ENCODE results near the gene EHMT1. TPM values are rescaled to one million over a fixed set of nuclear protein-coding genes. Genes with fewer than 3 reads are reported as not detected.

The EHMT1 gene
- total and polyA plus RNA-seq, 10 of the 15 experiments (the other 5 are each of a cell fraction or from before 2014, with no cell fraction given) = 2.9 to 100 (median 48.1) TPM

GRCh38 chr9:137570566-137570965, 48.2 kb upstream of the EHMT1 start:
- no peak overlapping the region for H3K4me2 ChIP-seq (ENCODE audit: control insufficient read depth, insufficient read depth)
- peak; percentile 53 for TF ChIP-seq POLR2A (IDR thresholded peaks at IDR 0.05; ENCODE audit: low read depth, low read length)
- TF ChIP-seq E2F8 (IDR thresholded peaks at IDR 0.05; ENCODE audit: low read depth, partially characterized antibody) = no peak
- ChIA-PET CTCF (no interaction called here), SMC1A (ENCODE audit: uncharacterized antibody, unreplicated experiment) (no interaction called here), RAD21 (ENCODE audit: unreplicated experiment) (no interaction called here), POLR2A (no interaction called here)
- no peak overlapping the region for H3K9ac ChIP-seq (ENCODE audit: control insufficient read depth, insufficient read depth, low read length)
- FAIRE-seq (no peak), DNase-seq (ENCODE audit: low read depth, low spot score) (no peak), ATAC-seq (no peak)
- peaks cover 2% of the 10 kb centered on the region for H3K79me2 ChIP-seq (ENCODE audit: control insufficient read depth, insufficient read depth, low read length)
- no peaks in the 10 kb centered on the region for H3K27me3 ChIP-seq (replicated peaks in 1 of 2; ENCODE audit: control insufficient read depth in 2 of 2, insufficient read depth in 2 of 2, low read length in 1 of 2)
- intact Hi-C loops (cut with micrococcal nuclease; ENCODE audit: unreplicated experiment) = no loop called here
- H2AFZ ChIP-seq (ENCODE audit: control insufficient read depth, low read depth, low read length) = no peak overlapping the region
- H3K4me3 ChIP-seq = no peak overlapping the region
- H3K36me3 ChIP-seq (ENCODE audit: control insufficient read depth in 2 of 2, insufficient read depth in 2 of 2, low read length in 1 of 2) = peaks cover 8 to 15% of the 10 kb centered on the region in 2 experiments
- no peaks in the 10 kb centered on the region for H3K4me1 ChIP-seq (ENCODE audit: control insufficient read depth, insufficient read depth, low read length)
- in situ Hi-C loops (cut with MboI) = no loop called here
- no peak overlapping the region for H3K27ac ChIP-seq (ENCODE audit: control insufficient read depth, insufficient read depth)
- WGBS (ENCODE audit: insufficient coverage, insufficient replicate concordance, low lambda C conversion rate, missing lambda C conversion rate) = 96% methylated on average over 3 of the region's 3 CpGs
- no TSS peak for BruUV-seq (replicated peaks)
- no peaks in the 10 kb centered on the region for H4K20me1 ChIP-seq (ENCODE audit: control insufficient read depth, insufficient read depth)
- no peaks in the 10 kb centered on the region for H3K9me3 ChIP-seq (replicated peaks; ENCODE audit: control insufficient read depth, insufficient read depth, low read length)

- POLR2A ChIA-PET = no interaction called here
- in situ Hi-C loops (cut with MboI) = no loop called here
- peaks cover 16% of the 10 kb centered on the region for H3K4me1 ChIP-seq (ENCODE audit: control insufficient read depth, insufficient read depth, low read length)
- H3K27ac ChIP-seq (ENCODE audit: control insufficient read depth, insufficient read depth) = no peak overlapping the region
- FAIRE-seq (no peak), DNase-seq (ENCODE audit: low read depth, low spot score) (no peak), ATAC-seq (no peak)
- no peaks in the 10 kb centered on the region for H4K20me1 ChIP-seq (ENCODE audit: control insufficient read depth, insufficient read depth)
- WGBS (ENCODE audit: insufficient coverage, insufficient replicate concordance, low lambda C conversion rate, missing lambda C conversion rate) = 81% methylated on average over 10 of the region's 10 CpGs
- RAD21 ChIA-PET (ENCODE audit: unreplicated experiment) = no interaction called here
- peaks cover 26% of the 10 kb centered on the region for H3K79me2 ChIP-seq (ENCODE audit: control insufficient read depth, insufficient read depth, low read length)
- H2AFZ ChIP-seq (ENCODE audit: control insufficient read depth, low read depth, low read length) = no peak overlapping the region
- no TSS peak for BruUV-seq (replicated peaks)
- SMC1A ChIA-PET (ENCODE audit: uncharacterized antibody, unreplicated experiment) = no interaction called here
- H3K9ac ChIP-seq (ENCODE audit: control insufficient read depth, insufficient read depth, low read length) = no peak overlapping the region
- H3K4me3 ChIP-seq = no peak overlapping the region
- no peak overlapping the region for H3K4me2 ChIP-seq (ENCODE audit: control insufficient read depth, insufficient read depth)
- CTCF ChIA-PET = no interaction called here
- intact Hi-C loops (cut with micrococcal nuclease; ENCODE audit: unreplicated experiment) = no loop called here
- H3K9me3 ChIP-seq (replicated peaks; ENCODE audit: control insufficient read depth, insufficient read depth, low read length) = no peaks in the 10 kb centered on the region
- no peaks in the 10 kb centered on the region for H3K27me3 ChIP-seq (replicated peaks in 1 of 2; ENCODE audit: control insufficient read depth in 2 of 2, insufficient read depth in 2 of 2, low read length in 1 of 2)
- H3K36me3 ChIP-seq (ENCODE audit: control insufficient read depth in 2 of 2, insufficient read depth in 2 of 2, low read length in 1 of 2) = peaks cover 8 to 15% of the 10 kb centered on the region in 2 experiments
- TF ChIP-seq NFXL1 (IDR thresholded peaks at IDR 0.05; ENCODE audit: borderline replicate concordance) = no peak
- no peak for TF ChIP-seq ZNF274 (IDR thresholded peaks at IDR 0.05; ENCODE audit: insufficient read depth, insufficient read length)
- TF ChIP-seq POLR2AphosphoS2 (IDR thresholded peaks at IDR 0.05; ENCODE audit: low read depth, low read length) = no peak
- TF ChIP-seq CTCF (IDR thresholded peaks at IDR 0.05 in 2 of 3, conservative IDR thresholded peaks at IDR 0.05 in 1 of 3; ENCODE audit: control insufficient read depth in 2 of 3, extremely low read depth in 1 of 3, insufficient read depth in 1 of 3, low read depth in 3 of 3, low read length in 3 of 3) = no peak
- TF ChIP-seq ZNF217 (IDR thresholded peaks at IDR 0.05) = no peak
- no peak for TF ChIP-seq HSF1 (IDR thresholded peaks at IDR 0.05; ENCODE audit: low read depth, low read length)
- TF ChIP-seq EGR1 (IDR thresholded peaks at IDR 0.05; ENCODE audit: borderline replicate concordance in 1 of 2, low read depth in 2 of 2, low read length in 2 of 2) = no peak
- TF ChIP-seq NR2C2 (IDR thresholded peaks at IDR 0.05; ENCODE audit: borderline replicate concordance, control insufficient read depth, insufficient read length, low read depth) = no peak
- TF ChIP-seq ZNF207 (IDR thresholded peaks at IDR 0.05; ENCODE audit: borderline replicate concordance) = no peak
- no peak for TF ChIP-seq BMI1 (IDR thresholded peaks at IDR 0.05; ENCODE audit: borderline replicate concordance)
- TF ChIP-seq TCF7 (IDR thresholded peaks at IDR 0.05; ENCODE audit: borderline replicate concordance) = no peak
These were observed 44.6 kb upstream of the EHMT1 start for GRCh38 chr9:137574192-137574591.

Measured in GM12878 (cell line).